Measurements from ENCODE around the gene OTULIN.

Gene OTULIN

GRCh38 chr5:14669975-14670374, 5.5 kb downstream of the OTULIN start:
- CTCF ChIA-PET, result interaction anchor here (1.5 kb wide), 1 partner anchor 15 kb away, joined by 5 read pairs; no protein-coding TSS in a partner anchor
- TF ChIP-seq SUZ12 (IDR thresholded peaks at IDR 0.05) (no peak), TARDBP (IDR thresholded peaks at IDR 0.05) (no peak), BHLHE40 (IDR thresholded peaks at IDR 0.05; ENCODE audit: borderline replicate concordance) (no peak), LEF1 (IDR thresholded peaks at IDR 0.05; ENCODE audit: borderline replicate concordance) (no peak), SP1 (IDR thresholded peaks at IDR 0.05) (no peak), ZNF384 (IDR thresholded peaks at IDR 0.05) (no peak), CTBP1 (IDR thresholded peaks at IDR 0.05; ENCODE audit: borderline replicate concordance) (no peak)
- POLR2A ChIA-PET, result no interaction called here
- no peak for DNase-seq (ENCODE audit: extremely low spot score)

- no peak for DNase-seq (ENCODE audit: extremely low spot score)
- ChIA-PET POLR2A (no interaction called here), CTCF (no interaction called here)
- TF ChIP-seq NFRKB (IDR thresholded peaks at IDR 0.05) (no peak), SP1 (IDR thresholded peaks at IDR 0.05) (no peak), L3MBTL2 (conservative IDR thresholded peaks at IDR 0.05) (no peak), BHLHE40 (IDR thresholded peaks at IDR 0.05; ENCODE audit: borderline replicate concordance) (no peak), ELF4 (IDR thresholded peaks at IDR 0.05) (no peak), CTBP1 (IDR thresholded peaks at IDR 0.05; ENCODE audit: borderline replicate concordance) (no peak), FOXK2 (IDR thresholded peaks at IDR 0.05) (no peak), SUZ12 (IDR thresholded peaks at IDR 0.05) (no peak), ARNT (IDR thresholded peaks at IDR 0.05) (no peak), HDGF (IDR thresholded peaks at IDR 0.05; ENCODE audit: borderline replicate concordance) (no peak), LEF1 (IDR thresholded peaks at IDR 0.05; ENCODE audit: borderline replicate concordance) (no peak), ZNF384 (IDR thresholded peaks at IDR 0.05) (no peak), TARDBP (IDR thresholded peaks at IDR 0.05) (no peak), FOXA1 (IDR thresholded peaks at IDR 0.05) (no peak), PKNOX1 (IDR thresholded peaks at IDR 0.05) (no peak), FOXM1 (IDR thresholded peaks at IDR 0.05; ENCODE audit: borderline replicate concordance) (no peak)
These were observed 6.9 kb downstream of the OTULIN start for GRCh38 chr5:14671414-14671813.

GRCh38 chr5:14672082-14672481, 7.6 kb downstream of the OTULIN start:
- TF ChIP-seq FOXA1 (IDR thresholded peaks at IDR 0.05) (no peak), ARNT (IDR thresholded peaks at IDR 0.05) (no peak), CTBP1 (IDR thresholded peaks at IDR 0.05; ENCODE audit: borderline replicate concordance) (no peak), LEF1 (IDR thresholded peaks at IDR 0.05; ENCODE audit: borderline replicate concordance) (no peak), SP1 (IDR thresholded peaks at IDR 0.05) (no peak), FOXM1 (IDR thresholded peaks at IDR 0.05; ENCODE audit: borderline replicate concordance) (no peak), SUZ12 (IDR thresholded peaks at IDR 0.05) (no peak), NFRKB (IDR thresholded peaks at IDR 0.05) (no peak), TARDBP (IDR thresholded peaks at IDR 0.05) (no peak), L3MBTL2 (conservative IDR thresholded peaks at IDR 0.05) (no peak), ZNF384 (IDR thresholded peaks at IDR 0.05) (no peak), ELF4 (IDR thresholded peaks at IDR 0.05) (no peak), HDGF (IDR thresholded peaks at IDR 0.05; ENCODE audit: borderline replicate concordance) (no peak), PKNOX1 (IDR thresholded peaks at IDR 0.05) (no peak), FOXK2 (IDR thresholded peaks at IDR 0.05) (no peak)
- ChIA-PET CTCF (no interaction called here), POLR2A (no interaction called here)
- no peak for DNase-seq (ENCODE audit: extremely low spot score)

- CTCF ChIA-PET, result interaction anchor here (0.7 kb wide), 1 partner anchor 343 kb away, joined by 4 read pairs; no protein-coding TSS in a partner anchor
- DNase-seq (ENCODE audit: extremely low spot score), result no peak
- POLR2A ChIA-PET, result interaction anchor here (1.0 kb wide), 1 partner anchor 11 kb away, joined by 3 read pairs; no protein-coding TSS in a partner anchor
- TF ChIP-seq HDGF (IDR thresholded peaks at IDR 0.05; ENCODE audit: borderline replicate concordance) (no peak), ELF4 (IDR thresholded peaks at IDR 0.05) (no peak), LEF1 (IDR thresholded peaks at IDR 0.05; ENCODE audit: borderline replicate concordance) (no peak), ZNF384 (IDR thresholded peaks at IDR 0.05) (no peak), TARDBP (IDR thresholded peaks at IDR 0.05) (no peak), FOXM1 (IDR thresholded peaks at IDR 0.05; ENCODE audit: borderline replicate concordance) (no peak), FOXA1 (IDR thresholded peaks at IDR 0.05) (no peak), SP1 (IDR thresholded peaks at IDR 0.05) (no peak)
These were observed 8.2 kb downstream of the OTULIN start for GRCh38 chr5:14672484-14673394.

- no peak for TF ChIP-seq CTBP1 (IDR thresholded peaks at IDR 0.05; ENCODE audit: borderline replicate concordance)
- no peak for TF ChIP-seq FOXM1 (IDR thresholded peaks at IDR 0.05; ENCODE audit: borderline replicate concordance)
- TF ChIP-seq PKNOX1 (IDR thresholded peaks at IDR 0.05), result no peak
- no peak for TF ChIP-seq SUZ12 (IDR thresholded peaks at IDR 0.05)
- TF ChIP-seq ARNT (IDR thresholded peaks at IDR 0.05), result no peak
- no peak for TF ChIP-seq FOXK2 (IDR thresholded peaks at IDR 0.05)
- TF ChIP-seq FOXA1 (IDR thresholded peaks at IDR 0.05), result no peak
- no peak for TF ChIP-seq NFRKB (IDR thresholded peaks at IDR 0.05)
- TF ChIP-seq TARDBP (IDR thresholded peaks at IDR 0.05), result no peak
- TF ChIP-seq L3MBTL2 (conservative IDR thresholded peaks at IDR 0.05), result no peak
- no peak for TF ChIP-seq BHLHE40 (IDR thresholded peaks at IDR 0.05; ENCODE audit: borderline replicate concordance)
- TF ChIP-seq SP1 (IDR thresholded peaks at IDR 0.05), result no peak
- TF ChIP-seq HDGF (IDR thresholded peaks at IDR 0.05; ENCODE audit: borderline replicate concordance), result no peak
- TF ChIP-seq LEF1 (IDR thresholded peaks at IDR 0.05; ENCODE audit: borderline replicate concordance), result no peak
- DNase-seq (ENCODE audit: extremely low spot score), result no peak
- ChIA-PET POLR2A (interaction anchor here (1.0 kb wide), 1 partner anchor 12 kb away, joined by 3 read pairs; no protein-coding TSS in a partner anchor), CTCF (interaction anchor here (0.7 kb wide), 1 partner anchor 342 kb away, joined by 4 read pairs; no protein-coding TSS in a partner anchor)
These were observed 8.9 kb downstream of the OTULIN start for GRCh38 chr5:14673443-14673842.
